ENCODE measurements around the gene PAX8.

DNA sequence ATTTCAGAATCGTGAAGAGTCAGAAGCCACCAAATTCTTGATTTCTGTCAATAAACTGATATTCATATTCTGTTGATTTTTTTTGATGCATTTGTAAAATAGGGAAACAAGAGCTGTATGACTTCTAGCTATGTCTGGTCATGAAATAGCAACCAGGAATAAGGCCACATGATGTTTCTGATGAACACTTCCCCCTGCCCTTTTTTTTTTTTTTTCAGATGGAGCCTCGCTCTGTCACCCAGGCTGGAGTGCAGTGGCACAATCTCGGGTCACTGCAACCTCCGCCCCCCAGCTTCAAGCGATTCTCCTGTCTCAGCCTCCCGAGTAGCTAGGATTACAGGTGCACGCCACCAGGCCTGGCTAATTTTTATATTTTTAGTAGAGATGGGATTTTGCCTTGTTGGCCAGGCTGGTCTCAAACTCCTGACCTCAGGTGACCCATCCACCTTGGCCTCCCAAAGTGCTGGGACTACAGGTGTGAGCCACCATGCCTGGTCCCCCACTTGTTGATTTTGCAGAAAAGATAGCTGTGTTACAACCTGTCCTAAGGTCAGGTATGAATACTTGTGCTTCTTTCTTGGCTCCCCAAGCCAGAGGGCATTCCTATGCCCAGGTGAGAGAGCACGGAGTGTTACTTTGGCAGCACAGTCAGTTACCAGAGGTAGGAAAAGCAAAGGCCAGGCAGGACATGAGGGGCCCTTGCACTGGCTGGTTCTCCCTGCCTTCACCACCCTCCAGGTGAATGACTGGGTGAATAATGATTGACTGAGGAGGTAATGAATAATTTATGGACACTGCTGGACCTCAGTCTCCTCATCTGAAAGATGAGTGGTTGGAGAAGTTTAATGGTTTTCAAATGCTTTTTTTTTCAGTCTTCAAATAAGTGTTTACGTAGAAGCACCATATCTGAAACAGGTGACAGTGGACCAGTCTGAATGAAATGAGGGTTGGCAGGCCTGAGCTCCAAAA, 39.6 kb downstream of the PAX8 start:
- no peak for TF ChIP-seq CTCF (IDR thresholded peaks at IDR 0.05)
- TF ChIP-seq EP300 (IDR thresholded peaks at IDR 0.05) = no peak
- TF ChIP-seq POLR2A (IDR thresholded peaks at IDR 0.05) = no peak

All from gastroesophageal sphincter (tissue), 3 donors.